H1 (cell line): ENCODE data around the gene LYL1. TPM values are rescaled to one million over a fixed set of nuclear protein-coding genes. Genes with fewer than 3 reads are reported as not detected.
A peak's percentile ranks its signal among the peaks of the same experiment; 100 is the strongest.

ENCODE experiments used
- CTCF ChIA-PET: fragments of 300-600 bp; sonication (Branson Sonifier 250); formaldehyde crosslinking; loops from one replicate; lab custom pipeline; 2021; ENCODE audit not compliant: partially characterized antibody; lab: Charles Lee
- POLR2A ChIA-PET: fragments of 300-600 bp; sonication (Branson Sonifier 250); formaldehyde crosslinking; loops from one replicate; lab custom pipeline; 2021; ENCODE audit warnings: inconsistent platforms; ENCODE audit not compliant: partially characterized antibody; lab: Charles Lee
- DNase-seq, 2 experiments: peaks; one replicate each; pipeline versions ENCODE4 v3.0.0 to v3.0.0-alpha.2; 2010 to 2022; ENCODE audit warnings: low spot score in 2 of 2, low read depth in 1 of 2, mixed read lengths in 1 of 2
- FAIRE-seq: peaks from 2 replicates; lab custom pipeline; 2011; peaks lifted over from hg19 to GRCh38; lab: Jason Lieb, UNC
- H2AFZ ChIP-seq: 2 replicates; pipeline ENCODE4 v1.8.1; 2012; ENCODE audit warnings: low read length, inconsistent platforms
- H2AK5ac ChIP-seq: 2 replicates; pipeline ENCODE4 v1.6.1; 2013; ENCODE audit warnings: low read depth, low read length
- H2BK120ac ChIP-seq: replicated peaks from 2 replicates; pipeline ENCODE3; 2013; ENCODE audit warnings: low read depth, low read length, inconsistent platforms
- H2BK12ac ChIP-seq: 2 replicates; pipeline ENCODE4 v1.6.1; 2013; ENCODE audit warnings: low read depth, low read length
- H2BK15ac ChIP-seq: 2 replicates; pipeline ENCODE4 v1.6.1; 2013; ENCODE audit warnings: low read length
- H2BK20ac ChIP-seq: 2 replicates; pipeline ENCODE4 v1.6.1; 2013; ENCODE audit warnings: low read length
- H2BK5ac ChIP-seq: 2 replicates; pipeline ENCODE4 v1.6.1; 2013; ENCODE audit warnings: low read depth, low read length
- H3K14ac ChIP-seq: 2 replicates; pipeline ENCODE4 v1.6.1; 2013; ENCODE audit warnings: inconsistent platforms; ENCODE audit not compliant: insufficient read length
- H3K18ac ChIP-seq: 2 replicates; pipeline ENCODE4 v1.6.1; 2013; ENCODE audit warnings: low read length; ENCODE audit errors: extremely low read depth
- H3K23ac ChIP-seq: 2 replicates; pipeline ENCODE4 v1.6.1; 2013; ENCODE audit warnings: inconsistent platforms; ENCODE audit not compliant: insufficient read length
- H3K23me2 ChIP-seq: 2 replicates; pipeline ENCODE4 v1.6.1; 2013; ENCODE audit warnings: low read depth, low read length
- H3K27ac ChIP-seq: 2 replicates; pipeline ENCODE4 v1.6.1; 2011; ENCODE audit warnings: low read depth, low read length, inconsistent platforms
- H3K27me3 ChIP-seq, 4 experiments: replicated peaks in 1 of 4; 1 replicate in 1 of 4; 2 replicates in 3 of 4; pipeline versions ENCODE4 v1.6.1 to v1.8.1; 2011 to 2013; ENCODE audit warnings: low read length in 3 of 4, mild to moderate bottlenecking in 3 of 4, inconsistent platforms in 2 of 4, mixed read lengths in 2 of 4, moderate library complexity in 1 of 4; ENCODE audit not compliant: control insufficient read depth in 3 of 4, insufficient read depth in 3 of 4; ENCODE audit errors: extremely low read depth in 1 of 4
- H3K36me3 ChIP-seq, 4 experiments: 2 replicates each; pipeline versions ENCODE4 v1.6.1 to v1.8.1; 2011 to 2013; ENCODE audit warnings: mild to moderate bottlenecking in 4 of 4, low read length in 3 of 4, moderate library complexity in 2 of 4, control low read depth in 1 of 4, inconsistent platforms in 1 of 4; ENCODE audit not compliant: insufficient read depth in 4 of 4, control insufficient read depth in 2 of 4
- H3K4ac ChIP-seq: replicated peaks from 2 replicates; pipeline ENCODE3; 2013; ENCODE audit warnings: low read length, low read depth, mixed read lengths, inconsistent platforms; ENCODE audit not compliant: insufficient read length
- H3K4me1 ChIP-seq, 4 experiments: replicated peaks in 1 of 4; 1 replicate in 1 of 4; 2 replicates in 3 of 4; pipeline versions ENCODE4 v1.6.1 to v1.8.1; 2011 to 2013; ENCODE audit warnings: low read length in 3 of 4, inconsistent platforms in 2 of 4, mixed read lengths in 1 of 4; ENCODE audit not compliant: insufficient read depth in 4 of 4, control insufficient read depth in 3 of 4
- H3K4me2 ChIP-seq, 2 experiments: 2 replicates each; pipeline versions ENCODE4 v1.6.1 to v1.8.1; 2011 to 2013; ENCODE audit warnings: low read depth in 2 of 2, low read length in 2 of 2, control low read depth in 1 of 2, inconsistent platforms in 1 of 2, mild to moderate bottlenecking in 1 of 2; ENCODE audit not compliant: insufficient read depth in 1 of 2
- H3K4me3 ChIP-seq, 4 experiments: fragments of 200-600, 300-600 bp in 1 of 4; sonication (generic), shearing (Covaris generic), sonication (Bioruptor Twin) in 1 of 4; 2 replicates each; pipeline versions ENCODE4 v1.5.1 to v1.8.1; 2011 to 2016; ENCODE audit warnings: low read length in 4 of 4, low read depth in 3 of 4, control low read depth in 2 of 4, inconsistent platforms in 2 of 4, mild to moderate bottlenecking in 2 of 4, mixed read lengths in 1 of 4, moderate library complexity in 1 of 4; ENCODE audit not compliant: insufficient read depth in 2 of 4; ENCODE audit errors: extremely low read depth in 1 of 4
- H3K56ac ChIP-seq: replicated peaks from 2 replicates; pipeline ENCODE3; 2013; ENCODE audit warnings: low read depth, mild to moderate bottlenecking, mixed read lengths, low read length, inconsistent platforms; ENCODE audit not compliant: insufficient read length
- H3K79me1 ChIP-seq: 2 replicates; pipeline ENCODE4 v1.6.1; 2013; ENCODE audit warnings: low read depth, low read length, control low read depth
- H3K79me2 ChIP-seq, 2 experiments: 2 replicates each; pipeline versions ENCODE4 v1.6.1 to v1.8.1; 2012 to 2013; ENCODE audit warnings: low read length in 2 of 2, mild to moderate bottlenecking in 2 of 2, inconsistent platforms in 1 of 2; ENCODE audit not compliant: insufficient read depth in 2 of 2, control insufficient read depth in 1 of 2
- H3K9ac ChIP-seq, 4 experiments: replicated peaks in 1 of 4; 1 replicate in 1 of 4; 2 replicates in 3 of 4; pipeline versions ENCODE4 v1.6.1 to v1.8.1; 2011 to 2013; ENCODE audit warnings: low read depth in 3 of 4, low read length in 3 of 4, control low read depth in 2 of 4, mild to moderate bottlenecking in 2 of 4, moderate library complexity in 2 of 4, inconsistent platforms in 1 of 4; ENCODE audit errors: extremely low read depth in 1 of 4
- H3K9me3 ChIP-seq, 2 experiments: 2 replicates each; pipeline versions ENCODE4 v1.6.1 to v1.8.1; 2012 to 2013; ENCODE audit warnings: mild to moderate bottlenecking in 2 of 2, moderate library complexity in 2 of 2, control low read depth in 1 of 2, inconsistent platforms in 1 of 2, low read depth in 1 of 2, low read length in 1 of 2, mixed read lengths in 1 of 2; ENCODE audit not compliant: insufficient read depth in 2 of 2
- H4K20me1 ChIP-seq, 2 experiments: replicated peaks in 1 of 2; 2 replicates each; pipeline versions ENCODE3 to v1.8.1; 2011 to 2013; ENCODE audit warnings: inconsistent platforms in 2 of 2, low read length in 2 of 2, mild to moderate bottlenecking in 1 of 2; ENCODE audit not compliant: insufficient read depth in 2 of 2, control insufficient read depth in 1 of 2
- H4K5ac ChIP-seq: 2 replicates; pipeline ENCODE4 v1.6.1; 2013; ENCODE audit warnings: low read length, low read depth, mixed read lengths, inconsistent platforms; ENCODE audit not compliant: insufficient read length
- H4K8ac ChIP-seq: 2 replicates; pipeline ENCODE4 v1.8.0; 2013; ENCODE audit warnings: mild to moderate bottlenecking, moderate library complexity, low read length, inconsistent platforms; ENCODE audit not compliant: insufficient read depth; ENCODE audit errors: extremely low read depth
- H4K91ac ChIP-seq: replicated peaks from 2 replicates; pipeline ENCODE3; 2013; ENCODE audit warnings: low read length, mixed read lengths, inconsistent platforms; ENCODE audit not compliant: insufficient read length
- NRF1 ChIP-seq: IDR thresholded peaks from 2 replicates; pipeline ENCODE4 v1.6.1; 2011; ENCODE audit warnings: mild to moderate bottlenecking, low read depth, low read length, improper control_type of control experiment
- WGBS, 2 experiments: shearing (Covaris generic) in 1 of 2; methylation state at CpG; one replicate each; pipeline versions ENCODE4 v1.1.6 to v1.1.7; 2013 to 2015; ENCODE audit warnings: low lambda C conversion rate in 2 of 2, mixed read lengths in 2 of 2, inconsistent platforms in 1 of 2, low coverage in 1 of 2, missing lambda C conversion rate in 1 of 2; ENCODE audit not compliant: insufficient replicate concordance in 2 of 2, insufficient coverage in 1 of 2, insufficient read length in 1 of 2; ENCODE audit errors: extremely low coverage in 1 of 2, missing lambda C conversion rate in 1 of 2; 5-methylcytosine and 5-hydroxymethylcytosine counted together
- polyA plus RNA-seq, 7 experiments: library from polyadenylated mRNA; depleted of rRNA in 3 of 7; stranded (reverse) in 5 of 7; unstranded in 2 of 7; fragments of >200 nt in 5 of 7; fragments of 200-250 nt in 2 of 7; gene quantifications; 1 replicate in 5 of 7; 2 replicates in 1 of 7; 4 replicates in 1 of 7; pipeline versions ENCODE4 v1.2.1 to v1.2.3, GENCODE V29; 2011 to 2013; ENCODE audit warnings: missing spikeins in 2 of 7, mixed read lengths in 2 of 7
- total RNA-seq: library from RNA; stranded (reverse); fragmentation: NEBNext Ultra II Directional; extraction: Animal tissue kit (Norgen Biotek cat#: 25700); gene quantifications from 2 replicates; pipeline ENCODE4 v1.2.1, GENCODE V29; 2021

Gene LYL1
- total and polyA plus RNA-seq, 2 of the 8 experiments (the other 6 are each of a cell fraction or from before 2014, with no cell fraction given): 0.58 to 0.76 TPM

- Histone ChIP-seq H4K5ac (no peak overlapping the region), H4K8ac (peak overlapping the region; percentile 78; the same call in 1 of the 2 replicates), H3K79me1 (peaks cover 27% of the 10 kb centered on the region), H3K56ac (no peak overlapping the region), H3K27ac (no peak overlapping the region), H3K4me2 (no peak overlapping the region), H3K18ac (no peak overlapping the region), H2BK5ac (no peak overlapping the region), H3K27me3 (no peaks in the 10 kb centered on the region), H2AK5ac (no peak overlapping the region), H3K4ac (no peak overlapping the region), H3K79me2 (peaks cover 7 to 44% of the 10 kb centered on the region in 2 experiments; a peak in 3 of 4 replicates), H2BK15ac (no peak overlapping the region), H3K9me3 (no peaks in the 10 kb centered on the region), H3K23me2 (no peaks in the 10 kb centered on the region; the same call in 1 of the 2 replicates), H2BK12ac (no peak overlapping the region), H3K4me1 (peaks cover 0 to 8% (median 4%) of the 10 kb centered on the region in 4 experiments; a peak in 3 of 7 replicates), H3K36me3 (peaks cover 7 to 58% (median 36%) of the 10 kb centered on the region in 4 experiments), H4K91ac (no peak overlapping the region), H2BK20ac (no peak overlapping the region), H3K4me3 (no peak overlapping the region), H4K20me1 (peaks cover 34 to 50% of the 10 kb centered on the region in 2 experiments), H3K9ac (no peak overlapping the region), H2AFZ (no peak overlapping the region), H3K23ac (no peak overlapping the region), H3K14ac (no peak overlapping the region), H2BK120ac (no peak overlapping the region)
- DNase-seq (no peak), FAIRE-seq (no peak)
- WGBS, 2 experiments: 94% methylated on average over 57 of the region's 60 CpGs; no CpG with 5 or more reads in 1 of the 2 experiments
- POLR2A ChIA-PET: interaction anchor here (0.9 to 14.8 kb wide), 6 partner anchors 7 to 30 kb away, joined by 3 to 228 read pairs (median 6); partner anchors contain the start of genes IER2, NACC1, STX10 and TRMT1
- CTCF ChIA-PET: interaction anchor here (1.0 to 2.1 kb wide), 4 partner anchors 14 to 60 kb away, joined by 3 to 7 read pairs (median 4); partner anchors contain the start of genes IER2 and STX10
- TF ChIP-seq NRF1: no peak
These were observed 32.7 kb upstream of the LYL1 start for GRCh38 chr19:13135068-13136062.
